Measurements from ENCODE around the gene A2M. TPM values are rescaled to one million over a fixed set of nuclear protein-coding genes. Genes with fewer than 3 reads are reported as not detected.

A2M gene
- total RNA-seq, 1 donor from 2014 or later, result 4.2 TPM

- H3K27ac ChIP-seq (ENCODE audit: low read depth, low read length), result no peak overlapping the region
- H3K36me3 ChIP-seq (ENCODE audit: insufficient read depth, low read length), result no peaks in the 10 kb centered on the region
- no peak overlapping the region for H3K4me3 Mint-ChIP-seq (ENCODE audit: unreplicated experiment)
- no peak overlapping the region for H3K27ac Mint-ChIP-seq (ENCODE audit: unreplicated experiment)
- H3K9me3 Mint-ChIP-seq (ENCODE audit: unreplicated experiment), result no peaks in the 10 kb centered on the region
- H3K36me3 Mint-ChIP-seq (ENCODE audit: low read depth, unreplicated experiment), result no peaks in the 10 kb centered on the region
- no peaks in the 10 kb centered on the region for H4K20me1 ChIP-seq (ENCODE audit: insufficient read depth, low read length)
- DNase-seq (ENCODE audit: low read depth) (no peak), FAIRE-seq (no peak)
- H3K27me3 Mint-ChIP-seq (ENCODE audit: low read depth, unreplicated experiment), result no peaks in the 10 kb centered on the region
- H3K4me2 ChIP-seq (ENCODE audit: low read length), result no peak overlapping the region
- H3K4me3 ChIP-seq (ENCODE audit: insufficient read depth, low read depth, low read length), result no peak overlapping the region
- no peaks in the 10 kb centered on the region for H3K79me2 ChIP-seq (ENCODE audit: insufficient read depth, low read length)
- H3K4me1 Mint-ChIP-seq (ENCODE audit: low read depth, unreplicated experiment), result no peaks in the 10 kb centered on the region
- H3K27me3 ChIP-seq (ENCODE audit: insufficient read depth, low read length), result peaks cover 2% of the 10 kb centered on the region
- no peak overlapping the region for H2AFZ ChIP-seq (ENCODE audit: low read depth, low read length)
- no peak overlapping the region for H3K9ac ChIP-seq (ENCODE audit: low read length)
- no peaks in the 10 kb centered on the region for H3K4me1 ChIP-seq (ENCODE audit: insufficient read depth, low read length)
- H3K9me3 ChIP-seq (ENCODE audit: insufficient read depth, low read depth, low read length), result no peaks in the 10 kb centered on the region
- TF ChIP-seq EZH2 (IDR thresholded peaks at IDR 0.05; ENCODE audit: insufficient read depth, low read length) (no peak), CTCF (IDR thresholded peaks at IDR 0.05; ENCODE audit: insufficient read depth, low read depth, low read length) (no peak)
These were observed 65.1 kb downstream of the A2M start for GRCh38 chr12:9050521-9051157.

DNA sequence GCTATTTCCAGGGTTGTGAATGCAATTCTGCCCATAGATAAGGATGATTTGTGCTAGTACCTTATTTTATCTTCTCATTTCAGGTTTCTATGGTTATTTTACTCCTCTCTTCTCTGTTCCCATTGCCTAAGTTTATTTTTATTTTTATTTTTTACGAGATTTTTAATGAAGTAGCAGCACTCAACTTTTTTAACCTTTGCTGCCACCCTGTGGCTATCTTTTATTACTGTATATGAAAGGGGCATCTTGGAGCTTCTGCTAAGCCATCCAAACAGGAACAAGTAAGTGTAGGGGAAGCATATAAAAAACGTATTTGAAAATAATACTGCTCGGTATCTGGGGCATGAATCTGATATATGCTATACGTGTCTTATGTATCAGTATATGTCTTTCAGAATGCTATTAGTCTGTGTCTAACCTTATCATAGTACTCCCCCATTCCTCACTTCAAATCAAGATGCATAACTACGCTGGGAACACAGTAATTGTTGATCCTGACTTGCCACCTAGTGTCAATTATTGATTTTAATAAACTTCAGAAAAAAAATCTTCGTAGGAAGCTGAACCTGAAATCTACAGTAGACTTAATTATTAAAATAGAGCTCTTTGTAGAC lies 66.1 kb downstream of the A2M start:
- FAIRE-seq (no peak), DNase-seq (ENCODE audit: low read depth) (peak; percentile 8)
- H3K27me3 Mint-ChIP-seq (ENCODE audit: low read depth, unreplicated experiment), result no peaks in the 10 kb centered on the region
- Histone ChIP-seq H2AFZ (ENCODE audit: low read depth, low read length) (no peak overlapping the region), H3K79me2 (ENCODE audit: insufficient read depth, low read length) (no peaks in the 10 kb centered on the region), H3K4me1 (ENCODE audit: insufficient read depth, low read length) (no peaks in the 10 kb centered on the region), H3K4me2 (ENCODE audit: low read length) (no peak overlapping the region), H3K27me3 (ENCODE audit: insufficient read depth, low read length) (peaks cover 2% of the 10 kb centered on the region), H3K9me3 (ENCODE audit: insufficient read depth, low read depth, low read length) (no peaks in the 10 kb centered on the region), H3K4me3 (ENCODE audit: insufficient read depth, low read depth, low read length) (no peak overlapping the region), H4K20me1 (ENCODE audit: insufficient read depth, low read length) (no peaks in the 10 kb centered on the region), H3K36me3 (ENCODE audit: insufficient read depth, low read length) (no peaks in the 10 kb centered on the region), H3K27ac (ENCODE audit: low read depth, low read length) (no peak overlapping the region), H3K9ac (ENCODE audit: low read length) (no peak overlapping the region)
- no peaks in the 10 kb centered on the region for H3K9me3 Mint-ChIP-seq (ENCODE audit: unreplicated experiment)
- no peak overlapping the region for H3K4me3 Mint-ChIP-seq (ENCODE audit: unreplicated experiment)
- H3K36me3 Mint-ChIP-seq (ENCODE audit: low read depth, unreplicated experiment), result no peaks in the 10 kb centered on the region
- no peak for TF ChIP-seq EZH2 (IDR thresholded peaks at IDR 0.05; ENCODE audit: insufficient read depth, low read length)
- TF ChIP-seq CTCF (IDR thresholded peaks at IDR 0.05; ENCODE audit: insufficient read depth, low read depth, low read length), result peak; percentile 48
- H3K4me1 Mint-ChIP-seq (ENCODE audit: low read depth, unreplicated experiment), result no peaks in the 10 kb centered on the region
- no peak overlapping the region for H3K27ac Mint-ChIP-seq (ENCODE audit: unreplicated experiment)

DNA sequence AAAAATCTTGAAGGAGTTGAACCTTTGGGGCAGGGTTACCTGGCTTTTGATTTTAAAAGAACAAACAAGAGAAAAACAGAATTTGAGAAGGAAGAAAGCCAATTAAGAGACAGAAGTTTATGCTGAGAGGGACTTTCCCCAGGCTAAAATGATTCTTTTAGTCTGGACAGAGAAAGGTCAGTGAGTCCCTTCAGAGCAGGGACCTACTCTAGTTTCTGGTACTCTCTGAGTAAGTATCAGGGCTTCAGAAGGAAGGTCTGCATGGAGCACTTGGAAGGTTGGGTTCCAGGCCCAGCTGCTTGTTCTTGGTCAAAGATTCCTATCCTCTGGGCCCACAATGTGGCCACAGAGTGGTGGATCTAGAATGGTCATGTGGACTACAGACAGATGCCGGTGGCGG lies 66.8 kb downstream of the A2M start:
- H3K4me1 ChIP-seq (ENCODE audit: insufficient read depth, low read length), result no peaks in the 10 kb centered on the region
- Mint-ChIP-seq H3K27me3 (ENCODE audit: low read depth, unreplicated experiment) (no peaks in the 10 kb centered on the region), H3K9me3 (ENCODE audit: unreplicated experiment) (no peaks in the 10 kb centered on the region), H3K27ac (ENCODE audit: unreplicated experiment) (no peak overlapping the region), H3K4me1 (ENCODE audit: low read depth, unreplicated experiment) (no peaks in the 10 kb centered on the region), H3K36me3 (ENCODE audit: low read depth, unreplicated experiment) (no peaks in the 10 kb centered on the region), H3K4me3 (ENCODE audit: unreplicated experiment) (no peak overlapping the region)
- no peak overlapping the region for H3K27ac ChIP-seq (ENCODE audit: low read depth, low read length)
- H3K9ac ChIP-seq (ENCODE audit: low read length), result no peak overlapping the region
- H3K36me3 ChIP-seq (ENCODE audit: insufficient read depth, low read length), result no peaks in the 10 kb centered on the region
- no peak for FAIRE-seq
- H4K20me1 ChIP-seq (ENCODE audit: insufficient read depth, low read length), result no peaks in the 10 kb centered on the region
- DNase-seq (ENCODE audit: low read depth), result no peak
- TF ChIP-seq CTCF (IDR thresholded peaks at IDR 0.05; ENCODE audit: insufficient read depth, low read depth, low read length), result no peak
- no peak for TF ChIP-seq EZH2 (IDR thresholded peaks at IDR 0.05; ENCODE audit: insufficient read depth, low read length)
- H3K9me3 ChIP-seq (ENCODE audit: insufficient read depth, low read depth, low read length), result no peaks in the 10 kb centered on the region
- peaks cover 2% of the 10 kb centered on the region for H3K27me3 ChIP-seq (ENCODE audit: insufficient read depth, low read length)
- H3K4me3 ChIP-seq (ENCODE audit: insufficient read depth, low read depth, low read length), result no peak overlapping the region
- H3K4me2 ChIP-seq (ENCODE audit: low read length), result no peak overlapping the region
- no peaks in the 10 kb centered on the region for H3K79me2 ChIP-seq (ENCODE audit: insufficient read depth, low read length)
- H2AFZ ChIP-seq (ENCODE audit: low read depth, low read length), result no peak overlapping the region
